SU-DHL-6 (cell line): ENCODE data around the gene FAM120B.

Experiments
- H2AFZ ChIP-seq: fragments of 200-600 bp; sonication (generic); 2 replicates; pipeline ENCODE4 v1.6.1; 2014; ENCODE audit warnings: low read depth, mild to moderate bottlenecking, moderate library complexity, mixed read lengths, antibody characterized with exemption, low read length; ENCODE audit not compliant: severe bottlenecking
- H3F3A ChIP-seq: fragments of 200-600 bp; shearing (Covaris generic); 2 replicates; pipeline ENCODE4 v1.6.0; 2016; ENCODE audit warnings: antibody characterized with exemption, mild to moderate bottlenecking; ENCODE audit not compliant: insufficient read depth
- H3K27ac ChIP-seq: fragments of 200-600 bp; sonication (generic); 2 replicates; pipeline ENCODE4 v1.5.1; 2016; ENCODE audit warnings: low read depth, mild to moderate bottlenecking, low read length, moderate library complexity, mixed read lengths
- H3K27me3 ChIP-seq: fragments of 200-600 bp; sonication (generic), shearing (Covaris generic); 2 replicates; pipeline ENCODE4 v1.6.0; 2014; ENCODE audit warnings: mild to moderate bottlenecking, low read length
- H3K36me3 ChIP-seq: fragments of 200-600 bp; sonication (generic); 2 replicates; pipeline ENCODE4 v1.6.1; 2014; ENCODE audit warnings: mild to moderate bottlenecking, low read length, mixed read lengths
- H3K4me2 ChIP-seq: fragments of 300-600, 200-600 bp; shearing (Covaris generic), sonication (generic); 2 replicates; pipeline ENCODE4 v1.6.0; 2014; ENCODE audit warnings: low read length, low read depth, mild to moderate bottlenecking; ENCODE audit not compliant: poor library complexity, severe bottlenecking
- H3K4me3 ChIP-seq: fragments of 200-600 bp; sonication (generic); 2 replicates; pipeline ENCODE4 v1.5.1; 2014; ENCODE audit warnings: antibody characterized with exemption, low read length, mild to moderate bottlenecking, mixed read lengths; ENCODE audit not compliant: insufficient read depth, poor library complexity, severe bottlenecking
- H3K79me2 ChIP-seq: fragments of 200-600 bp; sonication (generic); 2 replicates; pipeline ENCODE4 v1.6.1; 2014; ENCODE audit warnings: mild to moderate bottlenecking, low read length, moderate library complexity; ENCODE audit not compliant: insufficient read depth
- H3K9ac ChIP-seq: fragments of 200-600 bp; sonication (generic); 2 replicates; pipeline ENCODE4 v1.7.0; 2014; ENCODE audit warnings: mild to moderate bottlenecking, low read length
- H3K9me2 ChIP-seq: fragments of 200-600 bp; sonication (generic); replicated peaks from 2 replicates; pipeline ENCODE4 v1.6.1; 2014; ENCODE audit warnings: low read length; ENCODE audit not compliant: insufficient read depth
- H3K9me3 ChIP-seq: fragments of 200-600 bp; sonication (generic); 2 replicates; pipeline ENCODE4 v1.6.1; 2014; ENCODE audit warnings: low read length, mixed read lengths; ENCODE audit not compliant: insufficient read depth
- H4K20me1 ChIP-seq: fragments of 200-600 bp; sonication (generic); 2 replicates; pipeline ENCODE4 v1.6.1; 2014; ENCODE audit warnings: low read depth, mild to moderate bottlenecking, antibody characterized with exemption, low read length, moderate library complexity, mixed read lengths
- EZH2phosphoT487 ChIP-seq: fragments of 200-600 bp; sonication (generic), shearing (Covaris generic); conservative IDR thresholded peaks from 2 replicates; pipeline ENCODE4 v1.6.1; 2018; ENCODE audit warnings: mild to moderate bottlenecking, antibody characterized with exemption, low read length, moderate library complexity, mixed read lengths
- TF ChIP-seq, protein P1 (sequence below): fragments of 200-600 bp; sonication (generic); IDR thresholded peaks from one replicate; pipeline ENCODE4 v1.5.1; 2017; ENCODE audit warnings: antibody characterized with exemption, mild to moderate bottlenecking, low read length, moderate library complexity; ENCODE audit not compliant: insufficient read depth, poor library complexity, severe bottlenecking

The FAM120B gene

DNA sequence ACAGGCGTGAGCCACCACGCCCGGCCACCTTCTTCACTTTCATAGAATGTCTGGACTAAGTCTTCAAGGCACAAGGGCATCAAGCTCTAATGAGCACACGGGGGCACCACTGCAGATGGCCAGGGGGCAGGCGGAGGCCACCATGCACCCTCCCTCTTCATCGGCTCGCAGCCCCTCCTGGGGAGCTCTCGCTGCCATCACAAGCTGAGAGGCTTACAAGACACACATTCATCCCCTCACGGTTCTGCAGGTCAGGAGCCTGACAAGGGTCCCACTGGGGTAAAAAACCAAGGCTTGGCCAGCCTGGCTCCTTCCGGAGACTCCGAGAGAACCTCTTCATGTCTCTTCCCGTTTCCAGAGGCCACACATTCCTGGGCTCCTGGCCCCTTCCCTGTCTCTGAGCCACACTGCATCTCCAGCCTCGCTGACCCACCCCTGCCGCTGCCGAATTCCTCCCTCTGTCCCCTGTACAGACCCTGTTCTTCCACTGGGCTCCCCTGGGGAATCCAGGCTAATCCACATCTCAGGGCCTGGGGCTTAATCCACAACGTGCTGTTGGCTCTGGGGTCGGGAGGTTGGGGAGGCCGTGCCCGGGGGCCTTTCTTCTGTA, 35.5 kb upstream of the FAM120B start:
- H2AFZ ChIP-seq: no peak overlapping the region
- no peaks in the 10 kb centered on the region for H3K9me2 ChIP-seq
- H3K79me2 ChIP-seq: no peaks in the 10 kb centered on the region
- H3K27me3 ChIP-seq: no peaks in the 10 kb centered on the region
- H3K27ac ChIP-seq: no peak overlapping the region
- H4K20me1 ChIP-seq: no peaks in the 10 kb centered on the region
- H3K9ac ChIP-seq: no peak overlapping the region
- no peaks in the 10 kb centered on the region for H3K9me3 ChIP-seq
- no peak overlapping the region for H3K4me3 ChIP-seq
- H3K36me3 ChIP-seq: no peaks in the 10 kb centered on the region
- H3K4me2 ChIP-seq: no peak overlapping the region
- H3F3A ChIP-seq: no peaks in the 10 kb centered on the region
- no peak for TF ChIP-seq EZH2phosphoT487
- TF ChIP-seq, protein P1, sequence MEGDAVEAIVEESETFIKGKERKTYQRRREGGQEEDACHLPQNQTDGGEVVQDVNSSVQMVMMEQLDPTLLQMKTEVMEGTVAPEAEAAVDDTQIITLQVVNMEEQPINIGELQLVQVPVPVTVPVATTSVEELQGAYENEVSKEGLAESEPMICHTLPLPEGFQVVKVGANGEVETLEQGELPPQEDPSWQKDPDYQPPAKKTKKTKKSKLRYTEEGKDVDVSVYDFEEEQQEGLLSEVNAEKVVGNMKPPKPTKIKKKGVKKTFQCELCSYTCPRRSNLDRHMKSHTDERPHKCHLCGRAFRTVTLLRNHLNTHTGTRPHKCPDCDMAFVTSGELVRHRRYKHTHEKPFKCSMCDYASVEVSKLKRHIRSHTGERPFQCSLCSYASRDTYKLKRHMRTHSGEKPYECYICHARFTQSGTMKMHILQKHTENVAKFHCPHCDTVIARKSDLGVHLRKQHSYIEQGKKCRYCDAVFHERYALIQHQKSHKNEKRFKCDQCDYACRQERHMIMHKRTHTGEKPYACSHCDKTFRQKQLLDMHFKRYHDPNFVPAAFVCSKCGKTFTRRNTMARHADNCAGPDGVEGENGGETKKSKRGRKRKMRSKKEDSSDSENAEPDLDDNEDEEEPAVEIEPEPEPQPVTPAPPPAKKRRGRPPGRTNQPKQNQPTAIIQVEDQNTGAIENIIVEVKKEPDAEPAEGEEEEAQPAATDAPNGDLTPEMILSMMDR: no peak

- Histone ChIP-seq H3K9me3 (no peaks in the 10 kb centered on the region), H3K79me2 (no peaks in the 10 kb centered on the region), H4K20me1 (no peaks in the 10 kb centered on the region), H3K27ac (no peak overlapping the region), H3K27me3 (no peaks in the 10 kb centered on the region), H2AFZ (no peak overlapping the region), H3F3A (no peaks in the 10 kb centered on the region), H3K36me3 (no peaks in the 10 kb centered on the region), H3K4me3 (no peak overlapping the region), H3K9ac (no peak overlapping the region), H3K4me2 (no peak overlapping the region), H3K9me2 (no peaks in the 10 kb centered on the region)
- TF ChIP-seq EZH2phosphoT487: no peak
- TF ChIP-seq, protein P1: no peak
Observed at GRCh38 chr6:170271771-170272314, 34.7 kb upstream of the FAM120B start.

GRCh38 chr6:170272341-170273065, 34.1 kb upstream of the FAM120B start:
- H3K79me2 ChIP-seq: no peaks in the 10 kb centered on the region
- no peaks in the 10 kb centered on the region for H4K20me1 ChIP-seq
- no peak for TF ChIP-seq EZH2phosphoT487
- TF ChIP-seq, protein P1: no peak
- H3K9ac ChIP-seq: no peak overlapping the region
- no peaks in the 10 kb centered on the region for H3K36me3 ChIP-seq
- no peaks in the 10 kb centered on the region for H3F3A ChIP-seq
- no peaks in the 10 kb centered on the region for H3K27me3 ChIP-seq
- no peak overlapping the region for H3K27ac ChIP-seq
- H2AFZ ChIP-seq: no peak overlapping the region
- H3K4me3 ChIP-seq: no peak overlapping the region
- H3K9me3 ChIP-seq: no peaks in the 10 kb centered on the region
- H3K9me2 ChIP-seq: no peaks in the 10 kb centered on the region
- H3K4me2 ChIP-seq: no peak overlapping the region
